Measurements from ENCODE around the gene CETN2.
A peak's percentile ranks its signal among the peaks of the same experiment; 100 is the strongest.
"Not testable (repeated sequence)": the region's sequence is repeated elsewhere in the genome, so short reads cannot be mapped to it uniquely, and the experiment has no call there.

Gene CETN2

GRCh38 chrX:152853986-152854385 is 23.4 kb upstream of the CETN2 start:
- H3K9ac ChIP-seq (ENCODE audit: low read length) = no peak overlapping the region
- no peak overlapping the region for H3K4me3 ChIP-seq (ENCODE audit: low read length)
- H3K27ac ChIP-seq (ENCODE audit: low read depth, low read length) = no peak overlapping the region
- no peaks in the 10 kb centered on the region for H3K27me3 ChIP-seq (ENCODE audit: control insufficient read depth, insufficient read depth, low read length)
- no peaks in the 10 kb centered on the region for H3K4me1 ChIP-seq (ENCODE audit: control insufficient read depth, insufficient read depth, low read length)
- H3K36me3 ChIP-seq (ENCODE audit: control insufficient read depth, insufficient read depth, low read length) = no peaks in the 10 kb centered on the region

DNA sequence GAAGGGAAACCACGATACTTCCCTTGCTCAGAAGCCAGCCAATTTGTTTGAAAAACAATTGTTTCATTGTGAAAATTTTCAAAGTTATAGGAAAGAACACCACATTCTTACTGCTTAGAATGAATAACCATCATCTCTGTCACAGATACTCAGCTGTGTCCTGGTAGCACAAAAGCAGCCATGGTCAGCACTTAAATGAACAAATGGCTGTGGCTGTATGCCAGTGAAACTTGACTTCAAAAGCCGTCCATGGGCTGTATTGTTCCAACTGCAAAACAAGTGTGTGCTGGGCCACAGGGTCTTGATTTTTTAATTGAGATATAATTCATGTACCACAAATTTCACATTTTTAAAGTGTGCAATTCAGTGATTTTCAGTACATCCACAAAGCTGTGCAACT is 19.9 kb upstream of the CETN2 start:
- Histone ChIP-seq H3K4me3 (ENCODE audit: low read length) (no peak overlapping the region), H3K9ac (ENCODE audit: low read length) (no peak overlapping the region), H3K36me3 (ENCODE audit: control insufficient read depth, insufficient read depth, low read length) (no peaks in the 10 kb centered on the region), H3K27me3 (ENCODE audit: control insufficient read depth, insufficient read depth, low read length) (no peaks in the 10 kb centered on the region), H3K4me1 (ENCODE audit: control insufficient read depth, insufficient read depth, low read length) (no peaks in the 10 kb centered on the region), H3K27ac (ENCODE audit: low read depth, low read length) (no peak overlapping the region)

GRCh38 chrX:152847281-152847680 is 16.7 kb upstream of the CETN2 start:
- no peak overlapping the region for H3K9ac ChIP-seq (ENCODE audit: low read length)
- no peak overlapping the region for H3K27ac ChIP-seq (ENCODE audit: low read depth, low read length)
- H3K4me1 ChIP-seq (ENCODE audit: control insufficient read depth, insufficient read depth, low read length) = no peaks in the 10 kb centered on the region
- no peaks in the 10 kb centered on the region for H3K27me3 ChIP-seq (ENCODE audit: control insufficient read depth, insufficient read depth, low read length)
- no peak overlapping the region for H3K4me3 ChIP-seq (ENCODE audit: low read length)
- H3K36me3 ChIP-seq (ENCODE audit: control insufficient read depth, insufficient read depth, low read length) = no peaks in the 10 kb centered on the region

DNA sequence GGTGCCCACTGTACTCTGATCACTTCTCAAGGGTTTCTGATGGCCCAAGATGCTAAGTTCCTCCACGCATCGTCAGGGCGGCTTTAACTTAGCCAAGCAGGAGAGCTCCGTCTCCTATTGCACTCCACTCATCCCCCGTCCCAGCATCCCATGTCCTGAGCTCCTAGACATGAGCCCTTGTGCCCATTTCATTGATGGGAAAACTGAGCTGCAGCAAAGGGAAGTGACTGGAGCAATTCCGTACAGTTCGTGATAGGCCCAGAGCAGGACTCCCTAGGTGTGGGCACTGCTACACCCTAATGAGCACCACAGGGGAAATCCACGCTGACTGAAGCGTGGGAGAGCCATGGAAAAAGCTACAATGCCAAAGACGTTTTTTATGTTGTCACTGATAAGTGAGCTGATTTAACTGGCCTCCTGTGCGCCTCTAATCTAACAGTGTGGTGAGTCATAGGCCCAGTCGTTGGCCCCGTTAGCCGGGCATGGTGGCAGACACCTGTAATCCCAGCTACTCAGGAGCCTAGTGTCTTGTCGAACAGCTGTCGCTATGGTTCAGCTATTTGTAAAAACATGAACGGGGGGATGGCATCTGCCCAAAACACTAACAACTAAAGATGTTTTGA is 15.2 kb upstream of the CETN2 start:
- Histone ChIP-seq H3K9ac (ENCODE audit: low read length) (no peak overlapping the region), H3K27ac (ENCODE audit: low read depth, low read length) (no peak overlapping the region), H3K27me3 (ENCODE audit: control insufficient read depth, insufficient read depth, low read length) (no peaks in the 10 kb centered on the region), H3K4me1 (ENCODE audit: control insufficient read depth, insufficient read depth, low read length) (no peaks in the 10 kb centered on the region), H3K4me3 (ENCODE audit: low read length) (no peak overlapping the region), H3K36me3 (ENCODE audit: control insufficient read depth, insufficient read depth, low read length) (no peaks in the 10 kb centered on the region)

DNA sequence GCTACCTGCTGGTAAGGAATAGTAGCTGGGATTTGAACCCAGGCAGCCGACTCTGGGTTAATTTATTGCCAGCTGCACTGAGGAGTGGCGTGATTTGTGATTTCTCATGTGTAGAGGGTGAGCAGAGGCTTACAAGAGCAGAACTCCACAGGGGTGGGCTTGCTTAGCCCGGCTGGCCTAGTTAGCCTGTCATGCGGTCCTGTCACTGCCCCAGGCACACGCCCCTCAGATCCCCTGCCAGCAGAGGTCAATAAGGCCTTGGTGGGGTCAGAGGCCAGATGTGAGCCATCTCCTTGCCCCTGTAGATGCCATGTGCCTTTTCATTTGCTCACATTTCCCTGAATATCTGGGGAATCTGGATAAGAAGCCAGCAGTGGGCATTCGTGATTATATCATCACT is 13.7 kb upstream of the CETN2 start:
- no peaks in the 10 kb centered on the region for H3K36me3 ChIP-seq (ENCODE audit: control insufficient read depth, insufficient read depth, low read length)

GRCh38 chrX:152843852-152844251 is 13.3 kb upstream of the CETN2 start:
- Histone ChIP-seq H3K27me3 (ENCODE audit: control insufficient read depth, insufficient read depth, low read length) (no peaks in the 10 kb centered on the region), H3K36me3 (ENCODE audit: control insufficient read depth, insufficient read depth, low read length) (no peaks in the 10 kb centered on the region), H3K4me3 (ENCODE audit: low read length) (no peak overlapping the region), H3K9ac (ENCODE audit: low read length) (no peak overlapping the region), H3K27ac (ENCODE audit: low read depth, low read length) (no peak overlapping the region), H3K4me1 (ENCODE audit: control insufficient read depth, insufficient read depth, low read length) (no peaks in the 10 kb centered on the region)

More for the DNA sequence above, 13.7 kb upstream of the CETN2 start:
- no peaks in the 10 kb centered on the region for H3K4me1 ChIP-seq (ENCODE audit: control insufficient read depth, insufficient read depth, low read length)
- no peak overlapping the region for H3K4me3 ChIP-seq (ENCODE audit: low read length)
- no peak overlapping the region for H3K27ac ChIP-seq (ENCODE audit: low read depth, low read length)
- no peak overlapping the region for H3K9ac ChIP-seq (ENCODE audit: low read length)
- H3K27me3 ChIP-seq (ENCODE audit: control insufficient read depth, insufficient read depth, low read length) = no peaks in the 10 kb centered on the region

DNA sequence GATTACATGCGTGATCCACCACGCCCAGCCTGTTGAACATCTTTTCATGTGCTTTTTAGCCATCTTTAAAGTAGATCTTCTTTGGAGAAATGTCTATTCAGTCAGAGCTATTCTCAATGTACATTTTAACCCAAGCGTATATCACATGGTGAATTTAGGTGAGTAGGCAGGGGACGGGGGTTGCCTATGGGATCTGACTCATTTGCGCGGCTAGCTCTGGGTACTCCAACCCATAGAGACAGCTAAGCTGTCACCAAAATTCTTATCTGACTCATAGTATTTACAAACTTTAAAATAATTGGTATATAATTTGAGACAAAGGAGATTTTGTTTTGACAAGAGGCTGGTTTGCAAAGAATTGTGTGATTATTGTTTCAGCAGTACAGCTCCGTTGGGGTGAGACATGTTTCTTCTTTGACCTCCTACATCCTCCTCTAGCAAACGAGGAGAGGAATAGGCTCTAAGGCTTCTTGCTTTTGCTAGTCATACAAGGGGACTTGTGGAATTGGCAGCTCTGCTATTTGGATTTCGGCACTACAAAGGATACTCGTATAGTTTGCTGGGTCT is 12.3 kb upstream of the CETN2 start:
- no peaks in the 10 kb centered on the region for H3K4me1 ChIP-seq (ENCODE audit: control insufficient read depth, insufficient read depth, low read length)
- no peaks in the 10 kb centered on the region for H3K36me3 ChIP-seq (ENCODE audit: control insufficient read depth, insufficient read depth, low read length)

DNA sequence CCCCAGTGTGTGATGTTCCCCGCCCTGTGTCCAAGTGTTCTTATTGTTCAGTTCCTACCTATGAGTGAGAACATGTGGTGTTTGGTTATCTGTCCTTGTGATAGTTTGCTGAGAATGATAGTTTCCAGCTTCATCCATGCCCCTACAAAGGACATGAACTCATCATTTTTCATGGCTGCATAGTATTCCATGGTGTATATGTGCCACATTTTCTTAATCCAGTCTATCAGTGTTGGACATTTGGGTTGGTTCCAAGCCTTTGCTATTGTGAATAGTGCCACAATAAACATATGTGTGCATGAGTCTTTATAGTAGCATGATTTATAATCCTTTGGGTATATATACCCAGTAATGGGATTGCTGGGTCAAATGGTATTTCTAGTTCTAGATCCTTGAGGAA is 4.9 kb upstream of the CETN2 start:
- H3K27ac ChIP-seq (ENCODE audit: low read depth, low read length); H3K9ac ChIP-seq (ENCODE audit: low read length); H3K4me3 ChIP-seq (ENCODE audit: low read length); H3K4me1 ChIP-seq (ENCODE audit: control insufficient read depth, insufficient read depth, low read length); H3K36me3 ChIP-seq (ENCODE audit: control insufficient read depth, insufficient read depth, low read length); H3K27me3 ChIP-seq (ENCODE audit: control insufficient read depth, insufficient read depth, low read length): not testable (repeated sequence)

More for the DNA sequence above, 12.3 kb upstream of the CETN2 start:
- no peak overlapping the region for H3K27ac ChIP-seq (ENCODE audit: low read depth, low read length)
- H3K27me3 ChIP-seq (ENCODE audit: control insufficient read depth, insufficient read depth, low read length) = no peaks in the 10 kb centered on the region
- H3K4me3 ChIP-seq (ENCODE audit: low read length) = no peak overlapping the region
- no peak overlapping the region for H3K9ac ChIP-seq (ENCODE audit: low read length)

- Histone ChIP-seq H3K27me3 (ENCODE audit: control insufficient read depth, insufficient read depth, low read length) (no peaks in the 10 kb centered on the region), H3K4me3 (ENCODE audit: low read length) (no peak overlapping the region), H3K27ac (ENCODE audit: low read depth, low read length) (no peak overlapping the region), H3K36me3 (ENCODE audit: control insufficient read depth, insufficient read depth, low read length) (no peaks in the 10 kb centered on the region), H3K4me1 (ENCODE audit: control insufficient read depth, insufficient read depth, low read length) (no peaks in the 10 kb centered on the region), H3K9ac (ENCODE audit: low read length) (no peak overlapping the region)
Measured at GRCh38 chrX:152833378-152833777, 2.8 kb upstream of the CETN2 start.

DNA sequence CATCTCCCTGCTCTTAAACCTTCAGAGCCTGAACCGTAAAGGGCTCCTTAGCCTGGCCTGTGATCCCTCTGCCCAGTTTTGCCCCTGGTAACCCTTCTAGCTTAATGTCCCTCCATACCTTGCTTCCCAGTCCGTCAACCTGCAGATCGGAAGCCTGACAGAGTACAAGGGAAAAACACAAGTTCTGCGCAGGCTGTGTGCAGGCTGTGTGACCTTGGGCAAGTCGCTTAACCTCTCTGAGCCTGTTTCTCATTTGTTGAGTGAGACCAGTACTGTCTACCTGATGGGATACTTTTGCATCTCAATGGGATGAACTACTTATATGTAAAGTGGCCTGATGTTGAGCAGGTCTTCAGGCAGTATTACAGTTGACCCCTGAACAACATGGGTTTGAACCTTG is 2.0 kb upstream of the CETN2 start:
- no peak overlapping the region for H3K4me3 ChIP-seq (ENCODE audit: low read length)
- no peaks in the 10 kb centered on the region for H3K36me3 ChIP-seq (ENCODE audit: control insufficient read depth, insufficient read depth, low read length)
- H3K4me1 ChIP-seq (ENCODE audit: control insufficient read depth, insufficient read depth, low read length) = no peaks in the 10 kb centered on the region
- no peak overlapping the region for H3K9ac ChIP-seq (ENCODE audit: low read length)
- H3K27ac ChIP-seq (ENCODE audit: low read depth, low read length) = no peak overlapping the region
- H3K27me3 ChIP-seq (ENCODE audit: control insufficient read depth, insufficient read depth, low read length) = no peaks in the 10 kb centered on the region

DNA sequence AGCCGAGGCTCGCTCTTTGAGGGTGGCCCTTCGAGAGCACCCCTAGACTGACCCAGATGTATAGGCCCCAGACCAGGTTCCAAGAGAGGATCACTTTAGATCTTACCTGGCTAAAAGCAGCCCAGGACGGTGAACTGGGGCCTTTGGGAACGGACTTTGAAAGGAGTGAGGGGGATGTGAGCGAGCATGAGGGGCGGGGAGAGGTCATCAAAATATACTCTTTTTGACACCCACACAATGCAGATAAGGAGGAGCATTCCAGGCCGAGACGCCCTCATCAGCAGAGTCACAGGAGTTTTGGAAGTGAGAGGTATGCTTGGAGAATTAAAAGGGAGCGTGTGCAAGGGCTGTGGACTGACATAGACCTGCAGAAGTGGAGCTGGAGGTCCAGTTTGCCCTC is 834 bp upstream of the CETN2 start:
- peak overlapping the region; percentile 65 for H3K4me3 ChIP-seq (ENCODE audit: low read length)
- peak overlapping the region; percentile 59 for H3K9ac ChIP-seq (ENCODE audit: low read length)
- H3K27me3 ChIP-seq (ENCODE audit: control insufficient read depth, insufficient read depth, low read length) = no peaks in the 10 kb centered on the region
- H3K36me3 ChIP-seq (ENCODE audit: control insufficient read depth, insufficient read depth, low read length) = no peaks in the 10 kb centered on the region
- H3K27ac ChIP-seq (ENCODE audit: low read depth, low read length) = no peak overlapping the region
- H3K4me1 ChIP-seq (ENCODE audit: control insufficient read depth, insufficient read depth, low read length) = no peaks in the 10 kb centered on the region

DNA sequence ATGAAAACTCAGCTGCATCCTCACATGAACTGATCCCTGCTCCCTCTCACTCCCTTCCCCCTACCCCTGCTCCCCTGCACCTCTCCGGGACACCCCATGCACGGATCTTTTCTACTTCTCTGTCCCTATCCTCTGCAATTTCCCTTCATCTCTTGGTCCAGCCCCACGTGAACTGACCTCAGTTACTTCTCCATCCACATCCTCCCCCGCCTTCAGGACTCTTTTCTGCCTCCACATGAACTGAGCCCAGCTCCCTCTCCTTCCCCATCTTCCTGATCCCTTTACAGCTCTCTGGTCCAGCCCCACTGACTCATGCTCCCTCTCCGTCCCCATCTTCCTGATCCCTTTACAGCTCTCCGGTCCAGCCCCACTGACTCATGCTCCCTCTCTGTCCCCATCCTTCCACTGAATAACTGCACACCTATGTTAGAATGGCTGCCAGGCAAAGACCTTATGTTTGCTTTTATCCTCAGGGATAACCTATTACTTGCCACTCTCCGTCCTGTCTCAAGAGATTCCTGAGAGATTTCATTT is 5.6 kb downstream of the CETN2 start:
- Histone ChIP-seq H3K4me3 (ENCODE audit: low read length) (no peak overlapping the region), H3K27ac (ENCODE audit: low read depth, low read length) (no peak overlapping the region), H3K27me3 (ENCODE audit: control insufficient read depth, insufficient read depth, low read length) (peaks cover 4% of the 10 kb centered on the region), H3K4me1 (ENCODE audit: control insufficient read depth, insufficient read depth, low read length) (no peaks in the 10 kb centered on the region), H3K9ac (ENCODE audit: low read length) (no peak overlapping the region), H3K36me3 (ENCODE audit: control insufficient read depth, insufficient read depth, low read length) (no peaks in the 10 kb centered on the region)

DNA sequence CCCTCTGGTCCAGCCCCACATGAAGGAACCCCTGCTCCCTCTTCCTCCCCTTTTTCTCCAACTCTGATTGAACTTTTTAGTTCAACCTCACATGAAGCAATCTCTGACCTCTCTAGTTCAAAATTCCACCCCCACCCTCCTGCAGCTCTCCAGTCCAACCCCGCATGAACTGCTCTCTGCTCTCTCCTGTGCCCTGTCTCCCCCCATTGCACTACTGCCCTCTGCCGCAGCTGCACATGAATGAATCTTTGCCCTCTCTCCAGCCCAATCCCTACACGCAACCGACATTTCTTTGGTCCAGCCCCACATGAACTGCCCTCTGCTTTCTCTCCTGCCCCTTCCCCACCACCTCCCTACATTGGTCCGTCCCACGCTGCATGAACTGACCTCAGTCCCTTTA is 6.9 kb downstream of the CETN2 start:
- Histone ChIP-seq H3K27me3 (ENCODE audit: control insufficient read depth, insufficient read depth, low read length) (peaks cover 6% of the 10 kb centered on the region), H3K4me3 (ENCODE audit: low read length) (no peak overlapping the region), H3K4me1 (ENCODE audit: control insufficient read depth, insufficient read depth, low read length) (no peaks in the 10 kb centered on the region), H3K9ac (ENCODE audit: low read length) (no peak overlapping the region), H3K27ac (ENCODE audit: low read depth, low read length) (no peak overlapping the region), H3K36me3 (ENCODE audit: control insufficient read depth, insufficient read depth, low read length) (no peaks in the 10 kb centered on the region)
